Fibroblast of villous mesenchyme (primary cell): Measurements from ENCODE around the gene UMPS. TPM values are rescaled to one million over a fixed set of nuclear protein-coding genes. Genes with fewer than 3 reads are reported as not detected.
"Not testable (repeated sequence)": the region's sequence is repeated elsewhere in the genome, so short reads cannot be mapped to it uniquely, and the experiment has no call there.

Source experiments
- DNase-seq: peaks from one replicate; pipeline ENCODE4 v3.0.0-alpha.2; 2010; ENCODE audit warnings: low read depth
- H3K4me3 ChIP-seq: 2 replicates; pipeline ENCODE4 v1.5.1; 2011; ENCODE audit warnings: low read depth, mild to moderate bottlenecking, low read length
- total RNA-seq: library from RNA; depleted of rRNA; stranded (reverse); fragments of >200 nt; gene quantifications from 2 replicates; pipeline ENCODE4 v1.2.3, GENCODE V29; 2012
- TF ChIP-seq, protein P1 (sequence below): IDR thresholded peaks from 2 replicates; pipeline ENCODE4 v1.5.1; 2012; ENCODE audit warnings: low read depth, mild to moderate bottlenecking, low read length; ENCODE audit not compliant: insufficient read depth

The UMPS gene
- total RNA-seq, 1 donor = 31.1 TPM

DNA sequence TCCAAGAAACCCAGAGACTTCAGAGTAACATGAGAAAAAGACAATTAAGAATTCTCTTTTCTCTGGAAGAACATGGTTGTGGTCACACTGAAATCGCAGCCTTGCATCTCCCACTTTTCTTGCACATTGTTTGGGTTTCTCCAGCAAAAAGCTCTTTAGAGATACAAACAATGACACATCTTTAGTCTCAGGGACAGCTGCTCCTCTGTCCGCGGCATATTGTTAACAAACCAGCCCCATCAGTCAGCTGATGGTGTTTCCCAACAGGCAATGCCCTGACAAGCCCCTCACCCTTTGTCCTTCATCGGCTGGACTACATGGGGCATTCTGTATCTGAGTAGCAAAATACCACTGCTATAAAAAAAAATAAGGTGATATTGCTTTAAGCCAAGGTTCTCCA lies 53.4 kb downstream of the UMPS start:
- TF ChIP-seq, protein P1, sequence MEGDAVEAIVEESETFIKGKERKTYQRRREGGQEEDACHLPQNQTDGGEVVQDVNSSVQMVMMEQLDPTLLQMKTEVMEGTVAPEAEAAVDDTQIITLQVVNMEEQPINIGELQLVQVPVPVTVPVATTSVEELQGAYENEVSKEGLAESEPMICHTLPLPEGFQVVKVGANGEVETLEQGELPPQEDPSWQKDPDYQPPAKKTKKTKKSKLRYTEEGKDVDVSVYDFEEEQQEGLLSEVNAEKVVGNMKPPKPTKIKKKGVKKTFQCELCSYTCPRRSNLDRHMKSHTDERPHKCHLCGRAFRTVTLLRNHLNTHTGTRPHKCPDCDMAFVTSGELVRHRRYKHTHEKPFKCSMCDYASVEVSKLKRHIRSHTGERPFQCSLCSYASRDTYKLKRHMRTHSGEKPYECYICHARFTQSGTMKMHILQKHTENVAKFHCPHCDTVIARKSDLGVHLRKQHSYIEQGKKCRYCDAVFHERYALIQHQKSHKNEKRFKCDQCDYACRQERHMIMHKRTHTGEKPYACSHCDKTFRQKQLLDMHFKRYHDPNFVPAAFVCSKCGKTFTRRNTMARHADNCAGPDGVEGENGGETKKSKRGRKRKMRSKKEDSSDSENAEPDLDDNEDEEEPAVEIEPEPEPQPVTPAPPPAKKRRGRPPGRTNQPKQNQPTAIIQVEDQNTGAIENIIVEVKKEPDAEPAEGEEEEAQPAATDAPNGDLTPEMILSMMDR = no peak
- DNase-seq = peak; percentile 50
- H3K4me3 ChIP-seq = no peak overlapping the region

DNA sequence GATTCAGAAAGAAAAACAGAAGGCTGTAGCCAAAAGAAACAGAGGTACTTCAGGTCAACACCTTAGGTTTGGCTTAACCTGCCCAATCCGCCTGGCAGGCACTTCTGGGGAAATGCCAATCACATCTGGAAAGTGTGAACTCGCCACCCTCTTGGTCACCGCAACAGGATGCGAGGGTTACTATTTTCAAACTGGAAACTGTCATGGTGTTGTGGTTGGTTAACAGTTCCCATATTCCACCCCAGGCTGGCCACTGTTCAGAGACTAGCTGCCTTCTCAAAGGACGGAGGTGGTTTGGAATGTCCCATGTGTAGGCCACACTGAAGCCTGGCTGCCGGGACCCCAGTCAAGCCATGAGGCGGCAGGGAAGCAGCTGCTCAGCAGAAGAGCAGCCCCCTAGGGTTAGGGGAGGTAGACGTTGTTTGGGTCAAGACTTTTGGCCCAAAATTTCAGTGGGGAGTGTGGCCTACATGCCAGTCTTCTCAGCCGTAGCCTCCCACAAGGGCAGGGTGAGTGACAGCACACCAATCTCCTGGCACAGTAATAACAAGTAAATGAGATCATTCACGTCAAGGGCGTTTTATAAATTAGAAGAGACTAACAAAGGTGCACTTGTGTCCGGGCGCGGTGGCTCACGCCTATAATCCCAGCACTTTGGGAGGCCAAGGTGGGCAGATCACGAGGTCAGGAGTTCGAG lies 54.6 kb downstream of the UMPS start:
- TF ChIP-seq, protein P1 = no peak
- H3K4me3 ChIP-seq = no peak overlapping the region
- DNase-seq = no peak

DNA sequence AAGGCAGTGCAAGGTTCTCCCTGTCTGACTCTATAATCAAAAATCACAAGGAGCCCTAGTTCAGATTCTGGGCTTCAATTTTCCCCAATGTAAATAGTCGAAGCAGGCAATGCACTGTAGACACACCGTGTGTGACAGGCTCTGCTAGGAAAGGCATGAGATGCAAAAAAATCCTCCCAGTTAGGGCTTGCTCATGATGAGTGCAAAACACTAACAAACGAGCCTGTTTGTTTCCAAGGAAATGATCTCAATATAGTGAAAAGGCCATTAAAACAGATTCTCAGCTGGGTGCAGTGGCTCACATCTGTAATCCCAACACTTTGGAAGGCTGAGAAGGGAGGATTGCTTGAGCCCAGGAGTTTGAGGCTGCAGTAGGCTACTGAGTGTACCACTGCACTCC lies 55.7 kb downstream of the UMPS start:
- H3K4me3 ChIP-seq = no peak overlapping the region
- DNase-seq = no peak
- TF ChIP-seq, protein P1 = no peak

DNA sequence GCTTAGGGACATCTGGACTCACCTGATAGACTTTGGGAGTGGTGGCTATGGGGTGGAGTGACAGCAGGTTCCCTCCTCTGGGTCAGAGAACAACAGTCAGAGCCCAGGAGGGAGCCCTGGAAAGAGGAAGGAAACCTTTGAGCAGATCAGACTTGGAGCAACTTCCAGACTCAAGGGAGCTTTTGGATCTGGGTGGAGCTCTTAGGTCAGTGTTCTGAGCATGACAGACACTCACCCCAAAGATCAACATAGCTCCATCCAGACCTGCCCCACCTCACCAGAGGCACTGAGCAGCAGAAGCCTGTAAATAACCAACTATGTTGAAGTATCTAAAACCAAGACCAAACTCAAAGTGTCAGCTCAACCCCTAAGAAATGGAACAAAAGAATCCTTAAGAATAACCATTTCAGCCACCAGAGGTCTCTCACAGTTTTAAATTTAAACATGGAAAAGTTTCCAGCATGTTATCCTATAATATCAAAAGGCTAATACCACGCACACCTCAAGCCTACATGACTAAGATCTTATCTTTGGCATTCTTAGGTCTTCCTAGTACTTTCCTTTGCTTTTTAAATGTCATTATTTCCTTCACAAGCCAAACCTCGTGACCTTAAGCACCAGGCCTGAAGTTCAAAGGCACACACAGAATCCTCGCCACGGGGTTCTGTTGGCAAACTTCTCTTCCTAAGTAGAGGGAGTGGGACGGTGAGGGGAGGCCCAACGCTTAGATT lies 56.4 kb downstream of the UMPS start:
- TF ChIP-seq, protein P1 = peak; percentile 46
- H3K4me3 ChIP-seq = no peak overlapping the region
- DNase-seq = peak; percentile 66

DNA sequence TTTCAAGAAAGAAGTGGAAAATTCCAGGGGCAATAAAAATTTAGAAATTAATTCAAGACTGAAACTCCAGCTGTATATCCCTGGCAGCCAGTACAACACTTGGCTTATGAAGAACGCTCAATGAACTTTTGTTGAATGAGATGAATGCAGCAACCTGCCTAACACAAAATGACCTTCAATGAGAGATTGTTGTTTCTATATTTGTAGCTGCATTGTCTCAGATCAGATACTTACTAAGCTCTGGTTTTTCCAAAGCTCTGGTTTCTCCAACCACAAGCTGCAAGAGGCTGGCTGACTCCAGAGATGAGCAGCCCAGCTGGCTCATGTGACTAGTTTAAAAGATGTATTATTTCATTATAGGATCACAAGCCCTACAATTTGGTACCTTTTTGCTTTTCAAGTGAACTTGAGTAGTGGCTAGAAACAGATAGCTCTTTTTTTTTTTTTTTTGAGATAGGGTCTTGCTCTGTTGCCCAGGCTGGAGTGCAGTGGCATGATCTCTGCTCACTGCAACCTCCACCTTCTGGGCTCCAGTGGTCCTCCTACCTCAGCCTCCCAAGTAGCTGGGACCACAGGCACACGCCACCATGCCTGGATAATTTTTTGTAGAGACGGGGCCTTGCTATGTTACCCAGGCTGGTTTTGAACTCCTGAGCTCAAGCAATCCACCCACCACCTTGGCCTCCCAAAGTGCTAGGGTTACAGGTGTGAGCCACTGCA lies 57.4 kb downstream of the UMPS start:
- peak; percentile 69 for DNase-seq
- TF ChIP-seq, protein P1 = no peak
- no peak overlapping the region for H3K4me3 ChIP-seq

GRCh38 chr3:124788254-124788745 lies 58.0 kb downstream of the UMPS start:
- DNase-seq = no peak
- TF ChIP-seq, protein P1 = no peak
- no peak overlapping the region for H3K4me3 ChIP-seq

GRCh38 chr3:124789103-124789502 lies 58.9 kb downstream of the UMPS start:
- H3K4me3 ChIP-seq = not testable (repeated sequence)

More at GRCh38 chr3:124789103-124789502, 58.9 kb downstream of the UMPS start:
- DNase-seq = not testable (repeated sequence)
